ENCODE measurements around the gene STAG2. TPM values are rescaled to one million over a fixed set of nuclear protein-coding genes. Genes with fewer than 3 reads are reported as not detected.

The STAG2 gene
- total RNA-seq = 84.3 and 91.2 TPM in 2 replicates

DNA sequence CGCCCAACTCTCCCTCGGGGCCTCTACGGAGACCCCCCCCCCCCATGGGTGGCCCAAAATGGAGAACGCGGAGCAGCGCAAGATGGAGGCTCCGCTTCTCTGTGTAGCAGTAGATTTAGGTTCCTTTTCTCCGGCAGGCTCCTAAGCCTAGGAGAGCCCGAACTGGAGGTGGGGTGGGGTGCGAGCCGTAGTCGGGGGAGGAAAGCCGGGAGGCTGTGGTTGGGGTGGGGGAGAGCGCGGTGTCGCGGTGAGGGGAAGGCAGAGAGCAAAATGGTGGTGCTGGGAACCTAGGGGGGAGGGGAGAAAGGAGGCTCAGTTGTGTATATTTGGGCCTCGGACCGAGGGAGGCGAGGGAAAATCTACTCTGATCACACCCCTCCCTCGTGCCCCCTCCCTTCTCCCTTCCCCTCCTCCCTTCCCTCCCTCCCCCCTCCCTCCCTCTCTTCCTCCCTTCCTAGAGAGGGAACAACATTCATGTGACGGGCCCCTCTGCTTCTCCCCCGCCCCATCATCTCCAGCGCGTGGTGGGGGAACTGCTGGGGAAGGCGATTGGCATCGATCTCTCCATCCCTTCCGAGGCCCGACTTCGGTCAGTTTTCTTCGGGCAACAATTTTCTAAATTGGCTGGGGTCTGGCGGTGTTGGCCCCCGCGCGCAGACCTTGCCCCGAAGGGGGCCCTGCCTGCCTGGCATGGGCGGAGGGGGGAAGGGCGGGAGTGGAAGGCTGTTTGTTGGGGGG, at the start of gene STAG2:
STAG2 (plus strand) TSS at position 439 of the 738 bp plus-strand sequence. CDS start 60,922 bp downstream, outside the sequence.
- Histone ChIP-seq H3K4me1 (ENCODE audit: insufficient read depth, low read length) (peaks cover 17% of the 10 kb centered on the region), H3K27me3 (ENCODE audit: insufficient read depth, low read length) (no peaks in the 10 kb centered on the region), H3K36me3 (ENCODE audit: insufficient read depth, low read length) (no peaks in the 10 kb centered on the region), H3K4me3 (ENCODE audit: insufficient read depth, low read length) (peak within 1 kb of the TSS; percentile 84), H2AFZ (ENCODE audit: low read length) (peak within 1 kb of the TSS; percentile 77), H3K4me2 (ENCODE audit: insufficient read depth, low read length) (peak within 1 kb of the TSS; percentile 86), H3K27ac (ENCODE audit: low read depth, low read length) (peak within 1 kb of the TSS; percentile 90), H3K79me2 (ENCODE audit: insufficient read depth, low read length) (peaks cover 45% of the 10 kb centered on the region), H4K20me1 (ENCODE audit: insufficient read depth, low read length) (peaks cover 14% of the 10 kb centered on the region), H3K9me3 (ENCODE audit: low read depth, low read length) (no peaks in the 10 kb centered on the region)
- DNase-seq (ENCODE audit: insufficient read length, low spot score, missing footprints) = peak; percentile 85
- TF ChIP-seq, protein P1, sequence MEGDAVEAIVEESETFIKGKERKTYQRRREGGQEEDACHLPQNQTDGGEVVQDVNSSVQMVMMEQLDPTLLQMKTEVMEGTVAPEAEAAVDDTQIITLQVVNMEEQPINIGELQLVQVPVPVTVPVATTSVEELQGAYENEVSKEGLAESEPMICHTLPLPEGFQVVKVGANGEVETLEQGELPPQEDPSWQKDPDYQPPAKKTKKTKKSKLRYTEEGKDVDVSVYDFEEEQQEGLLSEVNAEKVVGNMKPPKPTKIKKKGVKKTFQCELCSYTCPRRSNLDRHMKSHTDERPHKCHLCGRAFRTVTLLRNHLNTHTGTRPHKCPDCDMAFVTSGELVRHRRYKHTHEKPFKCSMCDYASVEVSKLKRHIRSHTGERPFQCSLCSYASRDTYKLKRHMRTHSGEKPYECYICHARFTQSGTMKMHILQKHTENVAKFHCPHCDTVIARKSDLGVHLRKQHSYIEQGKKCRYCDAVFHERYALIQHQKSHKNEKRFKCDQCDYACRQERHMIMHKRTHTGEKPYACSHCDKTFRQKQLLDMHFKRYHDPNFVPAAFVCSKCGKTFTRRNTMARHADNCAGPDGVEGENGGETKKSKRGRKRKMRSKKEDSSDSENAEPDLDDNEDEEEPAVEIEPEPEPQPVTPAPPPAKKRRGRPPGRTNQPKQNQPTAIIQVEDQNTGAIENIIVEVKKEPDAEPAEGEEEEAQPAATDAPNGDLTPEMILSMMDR (IDR thresholded peaks at IDR 0.05; ENCODE audit: extremely low read depth, low read depth, low read length) = no peak

DNA sequence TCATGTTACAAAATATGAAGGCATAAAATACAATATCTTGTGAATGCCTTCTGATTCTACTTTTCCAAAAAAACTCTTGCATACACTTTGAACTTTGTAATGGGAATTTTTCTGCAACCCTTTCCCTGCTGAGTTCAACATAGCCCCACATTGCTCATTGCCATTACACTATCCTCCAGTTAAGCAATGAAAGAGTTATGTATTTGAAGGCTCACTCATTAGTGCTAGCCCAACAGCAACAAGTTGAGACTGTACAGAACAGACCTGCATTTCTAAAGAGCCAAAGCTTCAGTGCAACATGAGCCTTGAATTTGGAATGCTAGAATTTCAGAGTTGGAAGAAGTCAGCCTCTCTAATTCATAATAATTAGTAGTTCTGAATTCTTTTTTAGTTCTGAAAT, 44.4 kb upstream of the STAG2 start:
- no peak overlapping the region for H3K4me2 ChIP-seq (ENCODE audit: insufficient read depth, low read length)
- H3K36me3 ChIP-seq (ENCODE audit: insufficient read depth, low read length) = no peaks in the 10 kb centered on the region
- no peaks in the 10 kb centered on the region for H3K79me2 ChIP-seq (ENCODE audit: insufficient read depth, low read length)
- H4K20me1 ChIP-seq (ENCODE audit: insufficient read depth, low read length) = no peaks in the 10 kb centered on the region
- H3K9me3 ChIP-seq (ENCODE audit: low read depth, low read length) = no peaks in the 10 kb centered on the region
- no peak overlapping the region for H3K4me3 ChIP-seq (ENCODE audit: insufficient read depth, low read length)
- no peak for DNase-seq (ENCODE audit: insufficient read length, low spot score, missing footprints)
- TF ChIP-seq, protein P1 (IDR thresholded peaks at IDR 0.05; ENCODE audit: extremely low read depth, low read depth, low read length) = no peak
- no peaks in the 10 kb centered on the region for H3K27me3 ChIP-seq (ENCODE audit: insufficient read depth, low read length)
- no peak overlapping the region for H3K27ac ChIP-seq (ENCODE audit: low read depth, low read length)
- H3K4me1 ChIP-seq (ENCODE audit: insufficient read depth, low read length) = no peaks in the 10 kb centered on the region
- H2AFZ ChIP-seq (ENCODE audit: low read length) = no peak overlapping the region

DNA sequence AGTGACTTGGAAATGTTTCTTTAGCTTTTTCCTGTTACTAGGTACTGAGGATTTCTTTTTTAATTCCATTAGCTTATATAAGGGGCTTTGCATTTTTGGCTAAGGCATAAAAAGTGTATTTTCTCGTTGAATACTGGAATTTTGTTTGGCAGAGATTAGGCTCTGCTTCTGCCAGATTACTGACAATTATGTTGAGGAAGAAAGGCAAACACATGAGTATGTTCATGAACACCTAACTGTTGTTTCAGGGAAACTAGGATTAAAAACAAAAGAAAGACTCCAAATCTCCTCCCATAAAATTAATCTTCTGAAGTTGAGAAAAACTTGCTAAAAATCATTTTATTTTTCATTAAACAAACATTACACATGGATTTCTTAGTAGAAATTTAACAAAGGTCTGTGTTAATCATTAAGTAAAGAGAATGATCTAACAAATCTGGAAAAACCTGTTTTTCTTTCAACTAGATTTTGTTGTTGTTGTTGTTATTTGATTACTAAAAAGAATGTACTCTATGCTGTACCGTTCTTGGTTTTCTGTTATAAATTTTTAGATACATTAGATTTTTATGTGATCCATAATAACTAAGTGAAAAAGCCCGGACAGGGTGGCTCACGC, 43.3 kb upstream of the STAG2 start:
- no peak overlapping the region for H3K4me2 ChIP-seq (ENCODE audit: insufficient read depth, low read length)
- no peaks in the 10 kb centered on the region for H3K27me3 ChIP-seq (ENCODE audit: insufficient read depth, low read length)
- TF ChIP-seq, protein P1 (IDR thresholded peaks at IDR 0.05; ENCODE audit: extremely low read depth, low read depth, low read length) = no peak
- no peak overlapping the region for H2AFZ ChIP-seq (ENCODE audit: low read length)
- no peaks in the 10 kb centered on the region for H3K36me3 ChIP-seq (ENCODE audit: insufficient read depth, low read length)
- peak; percentile 44 for DNase-seq (ENCODE audit: insufficient read length, low spot score, missing footprints)
- H3K4me1 ChIP-seq (ENCODE audit: insufficient read depth, low read length) = no peaks in the 10 kb centered on the region
- H3K79me2 ChIP-seq (ENCODE audit: insufficient read depth, low read length) = no peaks in the 10 kb centered on the region
- no peak overlapping the region for H3K27ac ChIP-seq (ENCODE audit: low read depth, low read length)
- no peak overlapping the region for H3K4me3 ChIP-seq (ENCODE audit: insufficient read depth, low read length)
- H3K9me3 ChIP-seq (ENCODE audit: low read depth, low read length) = no peaks in the 10 kb centered on the region
- H4K20me1 ChIP-seq (ENCODE audit: insufficient read depth, low read length) = no peaks in the 10 kb centered on the region

DNA sequence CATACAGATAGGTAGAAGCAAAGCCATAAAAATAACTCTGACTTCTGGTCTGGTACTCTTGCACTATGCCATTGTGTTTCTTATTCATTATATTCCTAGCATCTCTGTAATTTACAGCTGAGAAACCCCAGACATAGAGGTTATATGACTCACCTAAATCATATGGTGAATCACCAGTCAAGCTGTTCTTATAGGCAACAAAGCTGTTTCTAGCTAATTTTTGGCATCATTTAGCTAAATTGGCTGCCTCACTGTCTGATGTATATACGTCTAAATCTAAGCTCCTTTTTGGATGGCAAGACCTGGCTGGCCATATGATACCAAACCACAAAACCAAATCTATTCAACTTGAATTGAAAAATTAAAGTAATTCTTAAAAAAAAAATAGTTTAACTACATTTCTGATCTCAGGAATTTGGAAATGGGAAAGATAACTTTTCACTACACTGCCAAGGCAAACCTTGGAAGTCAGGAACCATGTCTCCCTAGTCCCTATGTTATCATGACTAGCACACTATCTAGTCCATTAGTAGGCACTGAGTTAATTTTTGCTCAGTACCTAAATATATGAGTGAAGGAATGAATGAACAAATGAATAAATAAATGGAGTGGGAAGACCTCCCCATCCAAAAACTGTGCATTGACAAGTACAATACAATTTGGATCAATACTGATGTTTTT, 41.3 kb upstream of the STAG2 start:
- Histone ChIP-seq H3K27me3 (ENCODE audit: insufficient read depth, low read length) (no peaks in the 10 kb centered on the region), H2AFZ (ENCODE audit: low read length) (no peak overlapping the region), H3K9me3 (ENCODE audit: low read depth, low read length) (no peaks in the 10 kb centered on the region), H4K20me1 (ENCODE audit: insufficient read depth, low read length) (no peaks in the 10 kb centered on the region), H3K36me3 (ENCODE audit: insufficient read depth, low read length) (no peaks in the 10 kb centered on the region), H3K4me3 (ENCODE audit: insufficient read depth, low read length) (no peak overlapping the region), H3K4me1 (ENCODE audit: insufficient read depth, low read length) (no peaks in the 10 kb centered on the region), H3K4me2 (ENCODE audit: insufficient read depth, low read length) (no peak overlapping the region), H3K79me2 (ENCODE audit: insufficient read depth, low read length) (no peaks in the 10 kb centered on the region), H3K27ac (ENCODE audit: low read depth, low read length) (no peak overlapping the region)
- DNase-seq (ENCODE audit: insufficient read length, low spot score, missing footprints) = peak; percentile 90
- TF ChIP-seq, protein P1 (IDR thresholded peaks at IDR 0.05; ENCODE audit: extremely low read depth, low read depth, low read length) = no peak
